Subcutaneous abdominal adipose tissue (tissue), 5 donors: ENCODE data around the gene CIAO2B.
A peak's percentile ranks its signal among the peaks of the same experiment; 100 is the strongest.

Source experiments
- H3K27ac ChIP-seq: one replicate; pipeline ENCODE4 v1.7.0; 2013; ENCODE audit warnings: low read depth, mild to moderate bottlenecking, inconsistent platforms, low read length, moderate library complexity
- H3K27me3 ChIP-seq, 5 donors: one replicate each; pipeline ENCODE4 v1.7.0; 2013; ENCODE audit warnings: low read length in 5 of 5, inconsistent platforms in 1 of 5; ENCODE audit not compliant: control insufficient read depth in 5 of 5, insufficient read depth in 4 of 5
- H3K36me3 ChIP-seq, 5 donors: one replicate each; pipeline ENCODE4 v1.7.0; 2013; ENCODE audit warnings: low read length in 5 of 5; ENCODE audit not compliant: control insufficient read depth in 5 of 5, insufficient read depth in 5 of 5
- H3K4me1 ChIP-seq, 5 donors: one replicate each; pipeline ENCODE4 v1.7.0; 2013; ENCODE audit warnings: low read length in 5 of 5, mild to moderate bottlenecking in 3 of 5, moderate library complexity in 1 of 5; ENCODE audit not compliant: control insufficient read depth in 5 of 5, insufficient read depth in 5 of 5
- H3K4me3 ChIP-seq, 5 donors: one replicate each; pipeline ENCODE4 v1.7.0; 2013; ENCODE audit warnings: low read length in 5 of 5, low read depth in 1 of 5
- H3K9ac ChIP-seq, 5 donors: one replicate each; pipeline ENCODE4 v1.7.0; 2013; ENCODE audit warnings: low read length in 5 of 5, mild to moderate bottlenecking in 4 of 5, moderate library complexity in 3 of 5
- H3K9me3 ChIP-seq, 5 donors: one replicate each; pipeline ENCODE4 v1.7.0; 2013; ENCODE audit warnings: low read length in 5 of 5; ENCODE audit not compliant: control insufficient read depth in 5 of 5
- donor health status: healthy.
- donor health status: healthy.
- donor health status: healthy.
- donor health status: healthy.
- donor health status: healthy.

Gene CIAO2B

DNA sequence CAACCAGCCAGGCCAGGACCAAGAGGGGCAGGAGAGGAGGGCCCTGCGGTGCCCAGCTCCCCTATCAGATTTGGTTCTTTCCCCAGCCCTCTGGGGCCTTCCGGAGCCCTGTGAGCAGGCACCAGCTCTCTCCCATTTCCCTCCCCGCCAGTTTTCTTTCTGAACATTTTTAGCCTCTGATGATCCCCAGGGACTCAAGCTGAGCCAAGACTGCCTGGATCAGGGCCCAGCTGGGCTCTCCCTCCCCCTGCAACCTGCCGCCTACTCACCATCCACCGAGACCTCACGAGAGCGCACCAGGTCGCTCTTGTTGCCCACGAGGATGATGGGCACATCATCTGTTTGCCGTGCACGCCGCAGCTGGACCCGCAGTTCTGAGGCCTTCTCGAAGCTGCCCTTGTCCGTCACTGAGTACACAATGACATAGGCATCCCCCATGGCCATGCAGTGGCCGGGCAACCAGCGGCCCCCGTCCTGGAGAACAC is 10.9 kb downstream of the CIAO2B start:
- H3K4me3 ChIP-seq: no peak overlapping the region
- H3K9ac ChIP-seq: peak overlapping the region in 1 of 5 donors; percentile 44

DNA sequence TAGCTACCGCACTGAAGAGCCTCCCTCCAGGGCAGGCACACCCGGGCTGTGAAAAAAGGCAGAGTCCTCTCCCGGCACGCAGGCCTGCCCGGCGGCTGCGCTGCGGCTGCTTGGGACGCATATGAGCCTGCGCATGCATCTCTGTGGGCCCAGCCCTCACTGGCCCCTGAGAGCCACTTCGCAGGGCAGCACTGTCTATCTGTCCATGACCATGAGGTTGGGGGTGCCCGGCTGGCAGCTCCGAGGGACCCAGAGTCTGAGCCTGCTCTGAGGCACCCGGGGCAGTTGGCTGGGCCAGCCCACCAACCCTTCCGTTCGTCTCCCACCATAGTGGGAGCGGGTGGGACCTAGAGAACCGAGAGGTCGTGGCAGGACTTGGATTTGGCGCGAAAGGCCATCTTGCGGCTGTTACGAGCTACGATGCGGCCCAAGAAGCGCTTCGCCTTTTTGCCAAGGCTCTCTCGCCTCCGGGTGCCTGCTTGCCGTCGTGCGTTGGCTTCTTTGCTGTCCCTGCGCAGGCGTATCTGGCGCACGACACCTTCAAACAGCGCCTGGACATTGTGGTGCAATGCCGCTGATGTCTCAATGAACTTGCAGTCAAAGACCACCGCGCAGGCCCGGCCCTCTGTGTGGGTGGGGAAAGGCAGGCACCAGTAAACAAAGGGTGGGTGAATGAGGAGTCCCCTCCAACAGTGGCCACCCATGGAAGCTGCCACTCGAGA is 12.3 kb downstream of the CIAO2B start:
- no peaks in the 10 kb centered on the region for H3K36me3 ChIP-seq
- H3K4me1 ChIP-seq: peaks cover 3 to 28% (median 20%) of the 10 kb centered on the region in 5 donors
- no peak overlapping the region for H3K9ac ChIP-seq
- peaks cover 20 to 66% (median 27%) of the 10 kb centered on the region in 5 donors for H3K27me3 ChIP-seq
- H3K27ac ChIP-seq: no peak overlapping the region
- H3K4me3 ChIP-seq: no peak overlapping the region
- no peaks in the 10 kb centered on the region for H3K9me3 ChIP-seq

More for the DNA sequence above, 10.9 kb downstream of the CIAO2B start:
- Histone ChIP-seq H3K27ac (no peak overlapping the region), H3K27me3 (peaks cover 20 to 58% (median 25%) of the 10 kb centered on the region in 5 donors), H3K36me3 (no peaks in the 10 kb centered on the region), H3K9me3 (no peaks in the 10 kb centered on the region), H3K4me1 (peaks cover 3 to 34% (median 20%) of the 10 kb centered on the region in 5 donors)

DNA sequence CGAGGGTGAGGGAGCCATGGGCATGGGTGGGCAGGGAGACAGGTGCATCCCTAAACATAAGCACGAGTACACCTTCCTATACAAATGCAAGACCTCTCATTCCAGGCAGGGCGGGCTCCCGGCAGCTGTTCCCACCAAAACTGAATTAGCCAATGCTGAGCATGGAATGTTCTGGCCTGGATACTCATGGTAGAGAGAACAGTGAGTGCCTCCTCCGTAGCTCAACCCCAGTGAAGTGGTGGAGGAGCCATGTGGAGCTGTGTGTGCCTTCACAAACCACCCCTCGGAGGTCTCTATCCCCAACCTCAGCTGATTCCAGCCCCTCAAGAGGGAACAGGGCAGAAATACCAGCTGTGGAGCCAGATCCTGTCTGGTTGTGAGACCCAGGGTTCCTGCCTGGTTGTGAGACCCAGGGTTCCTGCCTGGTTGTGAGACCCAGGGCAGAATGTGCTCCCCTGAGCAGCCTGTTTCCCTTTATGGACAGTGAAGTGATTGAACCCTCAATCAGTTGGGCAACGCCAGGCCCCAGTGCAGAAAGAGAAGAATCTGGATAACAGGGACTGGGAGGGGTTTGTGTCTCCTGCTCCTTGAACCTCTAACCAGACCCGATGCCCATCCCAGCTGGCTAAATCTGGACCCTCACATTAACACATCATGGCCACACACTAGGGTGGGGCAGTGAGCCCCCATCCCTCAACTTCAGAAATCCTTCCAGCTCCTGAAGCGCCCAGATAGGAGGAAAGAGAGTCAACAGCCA is 13.1 kb downstream of the CIAO2B start:
- no peak overlapping the region for H3K27ac ChIP-seq
- H3K9me3 ChIP-seq: no peaks in the 10 kb centered on the region
- no peaks in the 10 kb centered on the region for H3K36me3 ChIP-seq
- H3K27me3 ChIP-seq: peaks cover 20 to 66% (median 30%) of the 10 kb centered on the region in 5 donors
- no peak overlapping the region for H3K9ac ChIP-seq
- no peak overlapping the region for H3K4me3 ChIP-seq
- peaks cover 3 to 26% (median 20%) of the 10 kb centered on the region in 5 donors for H3K4me1 ChIP-seq

DNA sequence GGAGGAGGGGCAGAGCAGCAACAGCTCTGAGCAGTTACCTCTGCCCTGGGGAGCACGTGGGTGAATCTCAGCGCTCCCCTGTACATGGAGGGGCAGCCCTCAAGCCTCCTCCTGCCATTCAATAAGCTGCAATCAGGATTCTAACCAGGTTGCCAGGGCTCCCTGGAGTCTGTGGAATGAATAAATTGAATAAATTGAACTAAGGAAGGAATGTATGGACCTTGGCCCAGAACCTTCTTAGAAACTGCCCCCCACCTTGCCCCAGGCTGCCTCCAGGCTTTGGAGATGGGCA is 14.0 kb downstream of the CIAO2B start:
- no peaks in the 10 kb centered on the region for H3K36me3 ChIP-seq
- peaks cover 3 to 21% (median 14%) of the 10 kb centered on the region in 5 donors for H3K4me1 ChIP-seq
- no peak overlapping the region for H3K27ac ChIP-seq
- no peak overlapping the region for H3K4me3 ChIP-seq
- no peaks in the 10 kb centered on the region for H3K9me3 ChIP-seq
- no peak overlapping the region for H3K9ac ChIP-seq
- peaks cover 15 to 59% (median 32%) of the 10 kb centered on the region in 5 donors for H3K27me3 ChIP-seq

DNA sequence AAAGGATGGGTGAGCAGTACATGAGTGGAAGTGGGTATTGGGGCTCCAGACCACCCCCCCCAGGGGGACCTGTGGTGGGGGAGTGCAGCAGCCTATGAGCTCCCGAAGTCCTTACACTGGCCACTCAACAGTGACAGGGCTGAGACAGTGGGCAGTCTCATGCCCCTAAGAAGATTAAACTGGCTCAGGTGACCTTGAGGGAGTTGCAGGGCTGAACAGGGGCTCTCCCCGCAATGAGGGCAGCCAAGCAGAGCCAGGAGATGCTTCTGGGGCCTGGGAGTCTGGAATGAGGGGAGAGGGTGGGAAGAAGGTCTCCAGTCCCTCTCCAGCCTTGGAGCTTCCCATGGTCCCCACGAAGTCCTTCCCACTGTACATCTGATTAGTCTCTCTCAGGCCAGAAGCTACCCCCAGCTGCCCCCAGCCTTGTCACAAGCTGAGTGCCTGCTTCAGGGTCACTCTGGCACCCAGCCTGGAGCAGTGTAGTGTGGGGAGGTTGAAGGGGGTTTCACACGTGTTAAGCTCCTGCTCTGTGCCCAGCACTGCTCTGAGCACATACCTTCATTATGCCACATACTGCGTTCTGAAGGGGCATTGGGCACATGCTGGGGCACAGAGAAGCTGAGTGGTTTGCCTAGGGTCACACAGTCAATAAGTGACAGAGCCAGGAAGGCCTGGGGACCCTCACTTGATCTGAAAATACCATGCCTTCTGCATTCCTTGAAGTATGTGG is 14.5 kb downstream of the CIAO2B start:
- Histone ChIP-seq H3K9ac (no peak overlapping the region), H3K27me3 (peaks cover 9 to 56% (median 32%) of the 10 kb centered on the region in 5 donors), H3K36me3 (no peaks in the 10 kb centered on the region), H3K9me3 (no peaks in the 10 kb centered on the region), H3K27ac (no peak overlapping the region), H3K4me3 (no peak overlapping the region), H3K4me1 (peaks cover 3 to 16% (median 12%) of the 10 kb centered on the region in 5 donors)

DNA sequence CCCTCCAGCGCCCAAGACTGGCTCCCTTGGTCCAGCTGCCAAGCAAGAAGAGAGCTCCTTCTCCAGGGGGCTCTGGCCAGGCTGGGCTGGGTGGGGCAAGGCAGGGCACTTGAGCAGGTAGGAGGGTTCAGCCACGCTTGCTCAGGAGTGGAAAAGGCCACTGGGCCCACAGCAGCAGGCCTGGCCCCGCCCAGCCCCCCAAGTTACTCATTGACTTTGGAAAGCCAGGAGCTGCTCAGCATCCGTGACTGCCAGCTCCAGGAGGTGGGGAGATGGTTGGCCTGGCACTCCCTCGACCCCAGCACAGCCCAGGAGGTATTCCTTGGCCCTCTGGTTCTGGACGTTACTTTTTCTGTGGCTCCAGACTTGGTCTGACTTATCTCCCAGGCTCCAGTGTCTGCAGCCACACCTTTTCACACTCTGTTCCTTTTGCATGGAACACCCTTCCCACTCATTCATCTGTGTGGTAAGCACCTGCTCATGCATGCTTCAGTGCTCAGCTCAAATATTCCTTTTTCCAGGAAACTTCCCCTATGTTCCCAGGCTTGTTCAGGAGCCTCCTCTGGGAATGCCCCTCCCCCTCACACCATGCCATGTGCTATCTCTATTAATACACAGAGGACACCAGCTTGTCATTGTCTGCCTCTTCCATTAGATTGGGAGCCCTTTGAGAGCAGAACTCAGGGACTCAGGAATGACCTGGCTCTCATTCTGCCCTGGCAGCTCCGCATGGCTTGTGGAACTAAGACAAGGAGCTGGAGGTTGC is 15.2 kb downstream of the CIAO2B start, which contains the start of gene CDH16:
CDH16 (minus strand) TSS at position 83 of the 766 bp plus-strand sequence. CDS start 820 bp downstream, outside the sequence.
- H3K9me3 ChIP-seq: no peaks in the 10 kb centered on the region
- H3K4me1 ChIP-seq: peaks cover 3 to 12% (median 11%) of the 10 kb centered on the region in 5 donors
- H3K4me3 ChIP-seq: no peak within 1 kb of the TSS
- H3K27ac ChIP-seq: no peak within 1 kb of the TSS
- H3K9ac ChIP-seq: peak within 1 kb of the TSS in 1 of 5 donors; percentile 7
- peaks cover 4 to 51% (median 29%) of the 10 kb centered on the region in 5 donors for H3K27me3 ChIP-seq
- no peaks in the 10 kb centered on the region for H3K36me3 ChIP-seq

DNA sequence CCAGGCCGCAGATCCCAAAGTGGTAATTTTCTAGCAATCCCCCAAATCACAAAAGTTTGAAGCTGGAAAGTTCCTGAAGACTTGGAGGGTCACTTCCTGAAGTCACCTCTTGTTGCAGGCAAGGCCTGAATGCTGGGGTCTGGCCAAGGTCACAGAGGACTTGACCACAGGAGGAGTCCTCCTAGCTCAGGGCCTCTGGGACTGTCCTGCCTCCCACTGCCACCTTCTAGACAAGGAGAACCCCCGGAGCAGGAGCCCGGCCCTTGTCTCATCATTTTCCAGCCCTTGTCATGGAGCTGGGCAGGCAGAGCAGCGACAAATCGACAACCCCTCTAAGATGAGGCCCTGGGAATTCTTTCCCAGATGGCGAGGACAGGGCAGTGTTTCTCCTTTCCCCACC is 15.8 kb downstream of the CIAO2B start:
- Histone ChIP-seq H3K27me3 (peaks cover 0 to 45% (median 26%) of the 10 kb centered on the region in 5 donors), H3K4me1 (peaks cover 2 to 6% (median 5%) of the 10 kb centered on the region in 5 donors), H3K27ac (no peak overlapping the region), H3K9ac (peak overlapping the region in 1 of 5 donors; percentile 7), H3K9me3 (no peaks in the 10 kb centered on the region), H3K4me3 (no peak overlapping the region), H3K36me3 (no peaks in the 10 kb centered on the region)

DNA sequence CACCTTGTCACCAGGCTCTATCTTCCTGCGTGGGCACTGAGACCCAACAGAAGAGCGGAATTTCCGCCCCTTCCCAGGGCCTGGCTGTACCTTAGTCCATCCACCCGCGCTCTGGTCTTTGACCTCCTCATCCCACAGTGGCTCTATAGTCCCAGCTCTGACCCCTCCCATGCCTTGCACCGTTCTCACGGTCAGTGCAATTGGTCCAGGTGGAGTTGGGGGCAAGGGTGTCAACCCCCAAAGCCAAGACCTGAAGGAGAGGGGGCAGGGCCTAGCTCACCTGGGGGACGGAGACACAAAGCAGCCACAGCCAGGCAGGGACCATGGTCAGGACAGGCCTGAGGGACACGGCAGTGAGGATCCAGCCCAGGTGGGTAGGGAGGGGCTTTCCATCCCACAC is 16.5 kb downstream of the CIAO2B start:
- H3K27ac ChIP-seq: no peak overlapping the region
- no peak overlapping the region for H3K4me3 ChIP-seq
- no peaks in the 10 kb centered on the region for H3K4me1 ChIP-seq
- H3K36me3 ChIP-seq: no peaks in the 10 kb centered on the region
- H3K27me3 ChIP-seq: peaks cover 0 to 47% (median 26%) of the 10 kb centered on the region in 5 donors
- no peak overlapping the region for H3K9ac ChIP-seq
- no peaks in the 10 kb centered on the region for H3K9me3 ChIP-seq

DNA sequence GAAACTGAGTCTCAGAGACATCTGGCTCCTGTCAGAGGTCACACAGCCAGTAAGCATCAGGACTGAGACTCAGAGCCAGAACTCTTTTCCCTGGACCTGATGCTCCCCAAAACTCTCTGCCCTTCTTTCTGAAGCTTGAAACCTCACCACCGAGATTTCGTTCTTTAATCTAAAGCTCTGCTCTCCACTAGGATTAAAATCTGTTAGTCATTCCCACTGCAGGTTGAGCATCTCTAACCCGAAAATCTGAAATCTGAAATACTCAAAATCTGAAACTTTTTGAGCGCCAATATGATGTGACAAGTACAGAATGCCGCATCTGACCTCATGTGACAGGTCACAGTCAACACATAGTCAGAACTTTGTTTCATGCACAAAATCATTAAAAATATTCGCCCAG is 17.7 kb downstream of the CIAO2B start:
- H3K9ac ChIP-seq: no peak overlapping the region
- no peaks in the 10 kb centered on the region for H3K9me3 ChIP-seq
- peaks cover 0 to 41% (median 30%) of the 10 kb centered on the region in 5 donors for H3K27me3 ChIP-seq

More for the DNA sequence above, 17.7 kb downstream of the CIAO2B start:
- Histone ChIP-seq H3K4me3 (no peak overlapping the region), H3K27ac (no peak overlapping the region), H3K4me1 (no peaks in the 10 kb centered on the region), H3K36me3 (no peaks in the 10 kb centered on the region)
